Right atrium auricular region (tissue), 2 donors: Measurements from ENCODE around the gene TERT. TPM values are rescaled to one million over a fixed set of nuclear protein-coding genes. Genes with fewer than 3 reads are reported as not detected.

ENCODE experiments used
- DNase-seq: peaks from one replicate; pipeline ENCODE4 v3.0.0-alpha.2; 2019; ENCODE audit warnings: low spot score
- H3K27ac ChIP-seq, 2 donors: fragments of 200-600 bp; sonication (generic); 1 replicate in 1 of 2; 2 replicates in 1 of 2; pipeline ENCODE4 v1.5.1; 2016 to 2019
- H3K27me3 ChIP-seq, 2 donors: fragments of 200-600 bp; sonication (generic); one replicate each; pipeline versions ENCODE4 v1.5.1 to v1.6.0; 2017 to 2019
- H3K36me3 ChIP-seq: fragments of 200-600 bp; sonication (generic); one replicate; pipeline ENCODE4 v1.5.1; 2016
- H3K4me1 ChIP-seq, 2 donors: fragments of 200-600 bp; sonication (generic); one replicate each; pipeline versions ENCODE4 v1.5.1 to v1.6.0; 2017 to 2019
- H3K4me3 ChIP-seq, 2 donors: fragments of 200-600 bp; sonication (generic); 1 replicate in 1 of 2; 2 replicates in 1 of 2; pipeline ENCODE4 v1.5.1; 2017 to 2019; ENCODE audit warnings: mild to moderate bottlenecking in 1 of 2, moderate library complexity in 1 of 2
- H3K9me3 ChIP-seq, 2 donors: fragments of 200-600 bp; sonication (generic); one replicate each; pipeline ENCODE4 v1.5.1; 2019
- CTCF ChIP-seq, 2 donors: fragments of 200-600 bp; sonication (generic); IDR thresholded peaks; one replicate each; pipeline ENCODE4 v1.5.1; 2019; ENCODE audit warnings: antibody characterized with exemption in 2 of 2
- total RNA-seq, 2 donors: library from RNA; depleted of rRNA; stranded (reverse); fragments of >200 nt; gene quantifications; one replicate each; pipeline ENCODE4 v1.1.0, GENCODE V29; 2016

TERT gene
- total RNA-seq, 2 donors from 2014 or later: not detected

GRCh38 chr5:1322955-1323802 is 28.3 kb upstream of the TERT start:
- Histone ChIP-seq H3K27ac (no peak overlapping the region), H3K27me3 (no peaks in the 10 kb centered on the region), H3K9me3 (no peaks in the 10 kb centered on the region), H3K4me1 (no peaks in the 10 kb centered on the region), H3K4me3 (no peak overlapping the region), H3K36me3 (peaks cover 74% of the 10 kb centered on the region)
- no peak for TF ChIP-seq CTCF (IDR thresholded peaks at IDR 0.05)
- DNase-seq: no peak

- H3K4me3 ChIP-seq: no peak overlapping the region
Observed at GRCh38 chr5:1322036-1322900, 27.4 kb upstream of the TERT start.

GRCh38 chr5:1321576-1321975 is 26.7 kb upstream of the TERT start:
- DNase-seq: no peak
- TF ChIP-seq CTCF (IDR thresholded peaks at IDR 0.05): no peak
- Histone ChIP-seq H3K27ac (no peak overlapping the region), H3K4me3 (no peak overlapping the region), H3K36me3 (peaks cover 80% of the 10 kb centered on the region), H3K9me3 (no peaks in the 10 kb centered on the region), H3K4me1 (no peaks in the 10 kb centered on the region), H3K27me3 (no peaks in the 10 kb centered on the region)

More at GRCh38 chr5:1322036-1322900, 27.4 kb upstream of the TERT start:
- Histone ChIP-seq H3K4me1 (no peaks in the 10 kb centered on the region), H3K9me3 (no peaks in the 10 kb centered on the region), H3K27me3 (no peaks in the 10 kb centered on the region), H3K36me3 (peaks cover 80% of the 10 kb centered on the region), H3K27ac (no peak overlapping the region)
- TF ChIP-seq CTCF (IDR thresholded peaks at IDR 0.05): no peak
- DNase-seq: no peak

- no peak for TF ChIP-seq CTCF (IDR thresholded peaks at IDR 0.05)
- Histone ChIP-seq H3K4me3 (no peak overlapping the region), H3K9me3 (no peaks in the 10 kb centered on the region), H3K36me3 (peaks cover 76% of the 10 kb centered on the region), H3K4me1 (peaks cover 0 to 8% of the 10 kb centered on the region in 2 donors), H3K27me3 (no peaks in the 10 kb centered on the region), H3K27ac (no peak overlapping the region)
- DNase-seq: no peak
Observed at GRCh38 chr5:1320436-1321344, 25.8 kb upstream of the TERT start.
